ENCODE measurements around the gene SCIN. TPM values are rescaled to one million over a fixed set of nuclear protein-coding genes. Genes with fewer than 3 reads are reported as not detected.

Gene SCIN
- total and polyA plus RNA-seq, 2 of the 8 experiments (the other 6 are each of a cell fraction or from before 2014, with no cell fraction given): 0.47 to 1.9 TPM

GRCh38 chr7:12637328-12637727, 66.8 kb downstream of the SCIN start (continued):
- TF ChIP-seq CTCF (IDR thresholded peaks at IDR 0.05; ENCODE audit: control extremely low read depth in 1 of 3, insufficient read depth in 1 of 3, low read depth in 1 of 3, low read length in 3 of 3) (no peak), CHD7 (IDR thresholded peaks at IDR 0.05; ENCODE audit: insufficient replicate concordance, low read length) (no peak), SP4 (IDR thresholded peaks at IDR 0.05; ENCODE audit: low read length) (no peak), NRF1 (IDR thresholded peaks at IDR 0.05; ENCODE audit: low read depth, low read length) (no peak)
